ENCODE data around the gene TLE1.
"Not testable (repeated sequence)": the region's sequence is repeated elsewhere in the genome, so short reads cannot be mapped to it uniquely, and the experiment has no call there.

TLE1 gene

DNA sequence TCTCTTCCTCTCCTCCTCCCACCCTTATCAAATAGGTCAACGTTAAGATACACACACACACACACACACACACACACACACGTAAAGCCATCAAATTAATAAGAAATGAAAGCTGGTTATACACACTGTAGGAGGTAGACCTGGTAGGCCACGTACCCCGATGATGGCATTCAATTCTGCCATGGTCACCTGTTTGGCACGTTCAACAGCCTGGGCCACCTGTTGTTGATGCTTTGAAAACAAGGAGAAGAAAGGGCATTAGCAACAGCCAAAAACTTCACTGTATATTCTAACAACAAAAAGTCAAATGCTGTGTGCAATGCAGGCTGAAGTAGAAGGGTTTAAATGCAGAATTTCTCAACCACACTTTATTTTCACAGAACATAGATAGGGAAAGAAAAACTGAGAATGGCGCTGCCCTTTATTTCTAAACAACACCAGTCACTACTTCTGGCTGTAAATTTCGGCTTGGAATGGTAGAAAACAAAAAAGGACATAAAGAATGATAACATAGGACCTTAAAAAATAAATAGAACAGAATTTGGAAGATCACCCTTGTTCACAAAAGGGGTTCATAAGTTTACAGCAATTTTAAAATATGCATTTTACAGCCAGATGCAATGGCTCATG is 37.2 kb downstream of the TLE1 start:
- no peak for DNase-seq (ENCODE audit: low read depth)

DNA sequence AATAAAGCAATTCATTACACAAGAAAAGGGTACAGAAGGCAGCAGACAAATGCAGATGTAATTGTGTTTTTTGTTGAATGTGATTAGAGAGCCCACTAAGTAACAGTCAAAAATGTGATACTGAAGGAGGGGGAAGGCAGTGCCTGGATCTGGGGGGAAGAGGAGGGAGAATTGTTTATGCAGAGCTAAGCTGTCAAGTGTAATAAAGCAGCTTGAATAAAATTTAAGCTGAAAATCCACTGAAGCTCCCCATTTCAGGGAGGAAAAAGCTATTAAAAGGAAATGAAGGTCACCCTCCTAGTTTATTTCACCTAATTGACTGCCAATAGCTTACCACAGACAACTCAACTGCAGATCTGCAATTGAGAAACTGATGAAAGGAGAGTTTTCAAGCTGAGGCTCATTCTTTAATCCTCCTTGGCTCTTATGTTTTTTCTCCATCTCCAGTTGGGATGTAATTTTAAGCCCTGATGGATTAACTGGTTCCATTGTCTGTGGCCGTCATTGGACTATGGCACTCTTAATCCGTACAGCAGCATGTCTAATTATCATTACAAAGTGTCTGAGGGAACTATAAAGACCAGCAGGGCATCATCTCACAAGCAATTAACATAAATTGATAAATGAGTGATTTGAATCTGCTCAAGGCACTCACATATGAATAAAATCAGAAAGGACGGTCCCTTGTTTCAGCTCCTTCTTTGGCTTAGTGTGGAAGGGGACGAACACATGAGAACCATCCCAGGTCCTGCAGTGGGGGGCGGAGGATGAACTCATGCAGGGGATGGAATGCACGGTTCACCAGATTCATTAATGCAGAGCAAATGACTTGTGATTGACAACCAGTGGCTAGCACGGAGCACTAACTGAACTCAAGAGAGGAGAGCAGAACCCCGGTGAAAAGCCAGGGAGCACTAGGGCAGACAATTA is 38.5 kb downstream of the TLE1 start:
- no peak for DNase-seq (ENCODE audit: low read depth)

DNA sequence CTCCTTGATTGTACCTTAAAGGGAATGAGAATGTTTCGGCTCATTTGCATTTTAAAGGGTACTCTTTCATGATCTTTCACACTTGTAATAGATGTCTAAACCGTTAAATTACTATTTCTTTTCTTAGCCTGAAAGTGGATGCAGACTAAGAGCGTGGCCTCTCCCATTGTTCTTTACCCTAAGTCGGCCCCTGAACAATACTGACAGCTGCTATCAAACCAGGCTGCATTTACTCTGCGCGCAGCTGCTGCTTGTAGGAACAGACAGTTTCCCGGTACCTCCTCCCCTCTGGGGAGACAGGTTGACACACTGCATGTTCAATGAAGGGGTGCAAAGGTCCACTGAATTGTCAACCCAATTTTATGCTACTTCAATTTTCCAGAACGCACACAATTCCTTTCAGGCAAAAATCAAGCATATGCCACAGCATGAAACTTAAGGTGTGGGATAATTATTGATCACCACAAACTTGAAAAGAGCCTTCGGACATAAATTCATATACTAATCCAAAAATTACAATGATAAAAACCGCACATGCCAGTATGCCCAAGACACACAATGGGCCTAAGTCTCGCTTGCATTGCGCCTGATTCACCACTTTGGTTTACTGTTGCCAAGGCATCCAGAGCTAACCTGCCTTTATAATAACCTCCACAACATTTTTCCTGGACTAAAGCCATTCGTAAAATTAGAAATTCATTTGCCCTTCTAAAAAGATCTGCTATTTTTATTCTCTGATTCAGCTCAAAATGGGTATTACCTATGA is 39.7 kb downstream of the TLE1 start:
- DNase-seq (ENCODE audit: low read depth), result no peak

DNA sequence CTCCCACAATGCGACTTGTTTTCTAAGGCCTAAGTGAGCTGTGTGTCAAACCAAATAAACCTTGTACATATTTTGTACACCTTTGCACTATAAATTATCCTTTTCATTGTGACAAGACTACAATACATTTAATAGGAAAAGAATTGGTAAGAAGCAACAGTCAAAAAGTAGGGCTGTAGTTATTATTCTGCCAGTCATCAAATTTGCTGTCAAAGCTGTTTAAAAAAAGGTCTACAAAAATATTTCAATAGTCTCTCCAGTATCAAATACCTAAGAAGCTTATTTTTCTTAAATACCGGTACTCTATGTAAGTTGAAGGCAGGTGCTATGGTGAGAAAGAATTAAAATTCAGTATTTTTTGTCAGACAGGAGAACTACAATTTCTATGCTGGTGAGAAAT is 40.5 kb downstream of the TLE1 start:
- no peak for DNase-seq (ENCODE audit: low read depth)

DNA sequence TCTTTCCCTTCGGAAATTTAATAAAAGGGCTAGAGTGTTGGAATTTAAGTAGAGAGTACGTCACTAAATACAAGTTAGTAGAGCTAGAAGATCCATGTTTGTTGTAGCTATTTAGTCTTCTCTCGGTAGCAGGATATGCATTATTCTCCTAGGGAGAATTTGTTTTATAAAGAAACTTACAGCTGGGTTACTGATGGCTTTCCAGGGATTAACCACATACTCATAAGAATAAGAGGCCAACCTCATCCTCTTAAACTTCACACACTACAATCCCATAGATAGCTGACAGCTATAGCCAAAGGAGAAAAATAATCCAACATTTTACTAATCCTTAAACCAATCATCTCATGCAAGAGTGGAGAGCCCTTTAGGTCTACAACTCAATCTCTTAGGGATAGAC is 43.0 kb downstream of the TLE1 start:
- DNase-seq (ENCODE audit: low read depth), result no peak

DNA sequence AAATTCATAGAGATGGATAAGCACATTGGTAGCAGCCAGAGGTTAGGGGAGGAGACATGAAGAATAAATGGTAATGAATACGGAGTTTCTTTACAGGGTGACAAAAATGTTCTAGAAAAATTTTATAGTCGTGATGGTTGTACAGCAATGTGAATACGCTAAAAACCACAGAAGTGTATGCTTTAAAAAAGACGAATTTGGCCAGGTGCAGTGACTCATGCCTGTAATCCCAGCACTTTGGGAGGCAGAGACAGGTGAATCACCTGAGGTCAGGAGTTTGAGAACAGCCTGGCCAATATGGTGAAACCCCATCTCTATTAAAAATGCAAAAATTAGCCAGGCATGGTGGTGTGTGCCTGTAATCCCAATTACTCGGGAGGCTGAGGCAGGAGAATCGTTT is 44.8 kb downstream of the TLE1 start:
- DNase-seq (ENCODE audit: low read depth), result not testable (repeated sequence)

DNA sequence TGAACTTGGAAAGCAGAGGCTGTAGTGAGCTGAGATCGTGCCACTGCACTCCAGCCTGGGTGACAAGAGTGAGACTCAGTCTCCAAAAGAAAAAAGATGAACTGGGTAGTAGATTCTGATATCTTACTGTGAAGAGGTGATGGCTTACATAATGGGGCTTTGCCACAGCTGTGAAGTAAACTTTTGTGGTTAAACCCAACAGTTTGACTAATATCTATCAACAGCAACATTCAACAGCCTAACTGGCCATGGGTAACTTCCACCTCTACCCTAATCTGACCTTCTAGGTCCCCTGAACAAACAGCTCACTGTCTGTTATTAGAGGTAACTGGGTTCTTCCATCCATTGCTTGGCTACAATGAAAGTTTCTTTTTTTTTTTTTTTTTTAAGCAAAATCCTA is 52.1 kb downstream of the TLE1 start:
- no peak for DNase-seq (ENCODE audit: low read depth)

DNA sequence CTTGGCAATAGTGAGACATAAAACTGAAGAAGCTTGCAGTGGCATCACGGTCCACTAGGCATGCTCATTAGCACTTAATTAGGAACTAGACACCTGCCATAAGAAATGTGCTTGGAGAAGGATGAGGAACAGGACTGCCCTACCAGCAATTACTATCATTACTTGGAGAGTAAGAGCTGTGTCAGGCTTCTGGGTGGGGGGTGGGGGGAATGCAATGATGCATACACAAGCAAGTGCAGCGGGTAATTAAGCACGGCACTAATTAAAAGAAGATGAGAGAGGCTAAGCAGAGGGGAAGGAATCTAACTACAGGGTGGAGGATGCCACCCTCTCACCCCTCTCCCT is 53.1 kb downstream of the TLE1 start:
- DNase-seq (ENCODE audit: low read depth), result no peak

DNA sequence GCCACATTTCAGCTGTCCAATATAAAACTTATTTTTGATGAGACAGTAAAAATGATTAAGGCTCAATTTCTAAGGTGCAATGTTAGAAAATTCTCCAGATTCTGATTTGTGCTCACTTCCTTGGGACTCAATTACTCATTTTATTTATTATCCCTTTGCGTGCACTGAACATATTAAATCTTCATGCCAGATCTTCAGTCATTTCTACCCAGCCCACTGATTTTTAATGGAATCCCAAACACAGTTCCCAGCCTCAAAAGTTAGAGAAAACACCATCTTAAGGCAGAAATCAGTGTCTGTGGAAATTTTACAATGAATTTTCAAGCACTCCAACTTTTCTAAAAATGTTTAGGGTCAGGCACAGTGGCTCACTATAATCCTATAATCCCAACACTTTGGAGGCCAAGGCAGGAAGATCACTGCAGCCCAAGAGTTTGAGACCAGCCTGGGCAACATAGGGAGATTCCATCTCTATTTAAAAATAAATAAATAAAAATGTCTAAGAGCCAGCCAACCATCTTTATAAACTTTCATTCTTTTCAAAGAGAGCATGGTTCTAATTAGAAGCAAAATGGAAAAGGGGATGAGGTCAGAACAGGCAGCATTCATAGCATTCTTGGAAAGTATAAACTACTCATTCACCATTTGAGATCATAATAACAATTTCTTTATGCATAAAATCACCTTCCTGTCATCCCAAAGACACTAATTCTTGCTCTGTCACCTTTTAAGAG is 53.7 kb downstream of the TLE1 start:
- DNase-seq (ENCODE audit: low read depth), result peak; percentile 64

DNA sequence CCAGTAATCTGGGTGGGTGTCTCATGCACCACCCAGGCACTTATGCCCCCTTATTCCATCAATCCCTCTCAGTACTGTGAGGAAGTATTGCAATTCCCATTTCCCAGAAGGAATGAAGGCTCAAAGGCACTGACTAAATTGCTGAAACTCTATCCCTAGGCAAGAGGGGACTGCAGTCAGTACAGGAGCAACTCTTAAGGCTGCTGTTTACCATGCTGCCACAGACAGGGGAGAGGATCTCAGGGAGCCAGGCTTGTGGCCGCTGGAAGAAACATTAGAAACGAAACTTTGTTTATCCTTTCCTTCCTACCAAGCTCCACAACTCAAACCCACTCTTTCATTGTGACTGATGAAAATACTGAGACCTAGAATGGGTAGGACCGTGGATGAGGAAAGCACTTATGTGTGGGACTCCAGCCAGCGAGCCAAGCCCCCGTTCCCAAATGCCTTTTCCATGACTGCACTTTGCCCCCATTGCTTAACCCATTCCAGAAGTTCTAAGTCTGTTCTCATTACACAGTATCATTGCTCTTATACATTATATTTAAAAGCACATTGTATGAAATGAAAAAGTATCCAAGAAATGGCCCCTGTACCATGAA is 54.3 kb downstream of the TLE1 start:
- DNase-seq (ENCODE audit: low read depth), result no peak

DNA sequence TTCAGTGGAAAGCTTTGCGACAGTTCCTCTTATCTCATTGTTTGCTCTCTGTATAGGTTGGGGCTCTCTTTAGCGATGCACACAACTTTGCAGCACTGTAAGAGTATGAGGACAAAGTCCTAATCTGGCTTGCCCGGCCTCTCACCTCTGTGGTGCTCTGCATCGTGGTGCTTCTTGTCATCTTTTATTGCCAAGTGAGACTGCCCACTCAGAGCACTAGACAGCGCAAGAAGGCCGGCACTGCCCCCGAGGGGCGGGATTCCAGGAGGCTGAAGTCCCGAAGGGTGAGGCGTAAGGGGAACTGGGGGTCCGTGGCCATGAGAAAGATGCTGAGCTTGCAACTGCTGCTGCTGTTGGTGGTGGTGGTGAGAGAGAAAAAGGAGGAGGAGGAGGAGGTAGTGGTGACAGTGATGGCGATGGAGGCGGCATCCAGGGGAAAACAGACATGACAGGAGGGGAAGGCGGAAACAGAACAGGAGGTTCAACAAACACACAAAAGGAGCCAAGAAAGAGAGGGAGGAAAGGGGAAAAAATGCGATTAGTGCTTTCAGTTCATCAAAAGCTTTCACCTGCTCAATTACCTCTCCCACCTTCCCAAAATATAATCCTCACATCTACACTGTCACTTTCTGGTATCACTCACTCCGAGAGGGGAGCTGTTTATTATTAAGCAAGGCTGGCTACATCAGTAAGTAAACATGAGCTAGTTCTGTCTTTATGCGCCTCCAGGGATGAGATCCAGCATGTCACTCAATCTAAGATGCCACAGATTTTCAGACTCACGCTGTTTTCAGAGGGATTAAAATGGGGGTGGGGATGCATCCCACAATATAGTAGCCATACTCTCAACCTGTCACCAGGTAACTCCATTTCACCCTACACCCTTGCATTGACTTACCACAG is 55.1 kb downstream of the TLE1 start:
- no peak for DNase-seq (ENCODE audit: low read depth)

DNA sequence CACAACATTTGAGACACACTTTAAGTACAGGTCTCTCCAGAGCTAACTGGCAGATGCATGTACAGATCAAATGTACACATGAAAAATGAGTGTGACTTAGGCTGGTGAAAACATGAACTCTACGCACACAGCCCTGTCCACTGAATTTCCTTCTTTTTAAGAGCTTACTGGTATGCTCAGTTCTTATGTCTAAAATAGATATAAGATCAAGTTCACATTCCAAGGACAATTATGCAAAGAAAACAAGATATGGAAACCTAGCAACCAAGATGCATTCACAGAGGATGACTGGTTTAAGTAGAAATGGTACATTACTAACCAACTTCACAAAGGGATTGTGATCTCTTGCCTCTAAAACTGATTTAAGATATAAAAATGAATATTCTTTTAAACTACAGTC is 56.7 kb downstream of the TLE1 start:
- DNase-seq (ENCODE audit: low read depth), result peak; percentile 26

DNA sequence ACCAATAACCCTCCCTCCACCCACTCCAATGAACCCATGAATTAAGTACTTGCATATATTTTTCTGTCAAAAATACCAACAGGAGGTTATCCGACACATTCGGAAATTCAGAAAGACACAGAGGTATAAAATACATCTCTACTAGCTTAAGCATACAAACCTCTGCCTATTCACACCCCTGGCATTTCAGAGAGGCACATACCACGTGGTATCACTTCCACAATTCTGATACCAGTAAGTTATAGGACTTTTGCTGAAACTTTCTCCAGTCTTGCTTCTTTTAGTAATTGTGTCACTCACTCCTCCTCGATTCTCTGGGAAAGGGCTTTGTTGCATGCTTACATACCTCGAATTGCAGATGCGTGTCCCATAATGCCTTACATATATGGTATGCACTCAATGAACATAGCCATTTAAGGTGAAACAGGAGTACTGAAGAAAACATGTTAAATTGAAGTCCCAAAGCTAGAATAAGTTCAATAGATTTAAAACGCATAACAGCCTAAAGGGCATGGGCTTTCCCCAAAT is 58.1 kb downstream of the TLE1 start:
- DNase-seq (ENCODE audit: low read depth), result no peak

DNA sequence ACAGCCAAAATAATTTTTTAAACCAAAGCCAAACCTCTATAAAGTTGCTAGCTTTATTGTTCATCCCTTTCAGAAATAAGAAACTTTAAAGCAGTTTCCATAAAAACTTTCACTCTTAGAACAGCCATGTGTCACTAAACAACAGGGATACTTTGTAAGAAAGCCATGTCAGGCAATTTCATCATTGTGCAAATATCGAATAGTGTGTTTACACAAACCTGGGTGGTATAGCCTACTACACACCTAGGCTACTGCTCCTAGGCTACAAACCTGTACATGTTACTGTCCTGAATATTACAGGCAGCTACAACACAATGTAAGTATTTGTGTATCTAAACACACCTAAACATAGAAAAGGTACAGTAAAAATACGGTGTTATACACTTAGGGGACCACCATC is 59.9 kb downstream of the TLE1 start:
- no peak for DNase-seq (ENCODE audit: low read depth)

DNA sequence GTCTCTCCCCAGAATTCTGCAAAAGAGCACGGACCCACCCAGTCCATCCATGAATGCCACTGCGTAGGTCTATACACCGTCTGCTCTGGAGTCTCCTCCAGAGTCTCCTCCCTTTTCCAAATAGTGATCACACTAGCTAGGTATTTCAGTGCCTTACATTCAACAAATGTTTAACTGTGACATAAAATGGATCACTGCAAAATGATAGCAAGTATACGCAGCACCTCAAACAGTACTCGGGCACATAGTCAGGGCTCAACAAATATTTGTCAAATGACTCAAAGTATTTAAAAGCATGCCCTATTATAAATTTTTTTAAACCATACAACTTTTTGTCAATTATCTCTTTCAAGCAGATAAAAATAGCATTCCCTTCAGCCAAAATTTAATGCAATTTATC is 60.5 kb downstream of the TLE1 start:
- no peak for DNase-seq (ENCODE audit: low read depth)

DNA sequence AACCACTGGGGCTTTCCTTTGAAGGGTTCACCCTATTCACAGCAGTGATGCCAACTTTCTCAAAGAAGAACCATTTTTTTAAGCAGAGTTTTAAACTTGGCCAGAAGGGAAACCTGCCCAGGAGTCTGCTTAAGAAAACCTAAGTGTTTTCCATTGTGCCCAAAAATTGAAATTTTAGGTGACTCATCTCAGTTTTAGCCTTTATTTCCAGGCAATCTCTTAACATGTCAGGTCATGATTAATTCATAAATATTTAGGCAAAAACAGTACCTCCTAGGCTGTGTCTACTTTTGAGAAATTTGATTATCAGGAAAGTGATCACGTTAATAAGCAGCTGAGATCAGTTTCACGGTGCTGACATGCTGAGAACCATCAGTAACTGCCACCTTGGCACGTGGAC is 61.9 kb downstream of the TLE1 start:
- DNase-seq (ENCODE audit: low read depth), result no peak

DNA sequence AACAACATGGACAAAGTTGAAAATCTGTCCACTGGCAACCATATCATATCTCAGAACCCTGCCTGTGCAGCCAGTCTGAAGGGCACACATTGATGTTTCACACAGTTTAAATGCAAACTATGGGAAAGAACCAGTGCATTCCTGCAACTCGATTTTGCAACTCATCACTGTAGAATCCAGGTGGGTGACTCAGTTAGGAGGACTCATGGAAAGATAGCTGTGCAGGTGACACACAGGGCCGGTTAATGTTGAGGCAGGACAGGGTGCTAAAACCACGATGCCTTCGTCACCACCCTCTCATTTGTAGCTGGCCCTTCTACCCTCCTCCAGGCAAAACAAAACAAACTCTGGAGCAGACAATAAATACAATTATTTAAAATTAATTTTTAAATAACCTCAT is 62.8 kb downstream of the TLE1 start:
- no peak for DNase-seq (ENCODE audit: low read depth)

DNA sequence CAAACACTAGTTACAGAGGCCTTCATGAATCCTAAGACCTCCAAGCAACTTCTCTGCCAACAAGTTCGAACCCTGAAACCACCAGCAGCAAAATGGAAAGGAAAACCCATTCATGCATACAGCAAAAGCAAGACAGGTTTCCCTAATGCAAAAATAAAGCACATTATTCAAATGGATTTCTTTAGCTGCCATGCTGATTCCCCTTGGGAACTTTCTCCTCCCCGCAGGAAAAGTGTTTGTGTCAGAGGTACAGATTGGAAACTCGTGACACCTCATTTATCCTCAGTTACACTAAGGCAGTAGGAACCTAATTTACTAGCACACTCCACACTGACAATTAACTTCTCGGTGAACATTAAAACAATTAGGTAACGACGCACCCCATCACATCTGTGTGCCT is 63.4 kb downstream of the TLE1 start:
- DNase-seq (ENCODE audit: low read depth), result no peak

DNA sequence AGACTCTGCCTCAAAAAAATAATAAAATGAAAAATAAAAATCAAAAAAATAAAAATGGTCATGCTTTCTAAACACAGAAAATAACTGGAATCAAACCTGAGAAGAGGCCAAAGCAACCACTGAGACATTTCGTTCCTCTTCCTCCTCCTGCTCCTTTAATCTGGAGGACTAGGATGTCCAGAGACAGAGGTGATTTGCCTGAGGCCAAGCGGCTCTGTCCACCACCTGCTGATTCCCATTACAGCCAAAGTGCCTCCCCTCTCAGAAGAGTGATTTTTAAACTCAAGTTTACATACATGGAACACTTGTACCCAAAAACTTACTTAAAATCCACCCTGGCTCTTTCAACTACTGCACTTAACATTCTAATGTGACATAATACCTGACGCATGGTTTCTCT is 65.6 kb downstream of the TLE1 start:
- no peak for DNase-seq (ENCODE audit: low read depth)

DNA sequence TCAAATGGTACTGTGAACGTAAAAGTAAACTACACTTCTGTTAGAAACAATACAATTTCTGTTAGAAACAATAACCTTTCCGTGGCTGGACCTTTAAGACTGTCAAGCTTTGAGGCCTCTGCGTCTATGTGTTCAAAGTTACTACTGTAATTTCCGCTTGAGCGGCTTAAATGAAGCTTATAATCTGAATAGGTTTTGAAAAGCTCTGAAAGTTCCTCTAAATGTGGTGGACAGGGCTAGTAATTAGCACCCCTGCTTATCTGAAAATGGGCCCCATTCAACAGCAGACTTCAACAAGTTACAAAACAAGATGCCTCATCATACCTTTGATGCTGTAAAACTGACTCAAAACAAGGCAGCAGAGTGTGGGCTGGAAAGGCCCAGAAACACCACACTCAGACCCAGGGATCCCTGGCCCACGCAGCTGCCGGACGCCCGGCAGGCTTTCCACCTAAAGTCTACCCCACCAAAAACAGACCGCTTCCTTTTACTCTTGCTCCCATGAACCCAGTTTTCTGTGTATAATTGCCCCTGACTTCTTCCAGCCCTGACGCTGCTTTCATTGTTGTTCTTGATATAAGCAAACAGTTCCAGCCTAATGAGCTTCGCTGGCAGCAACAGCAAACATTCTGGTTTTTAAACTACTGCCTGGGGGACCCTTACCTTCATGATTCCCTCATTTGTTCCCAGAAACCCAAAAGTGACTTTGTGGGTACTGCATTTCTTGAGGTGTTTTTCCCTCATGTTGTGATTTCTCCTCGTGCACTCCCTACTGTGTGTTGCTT is 66.7 kb downstream of the TLE1 start:
- no peak for DNase-seq (ENCODE audit: low read depth)
